ENCODE measurements around the gene CCNF.

The CCNF gene

DNA sequence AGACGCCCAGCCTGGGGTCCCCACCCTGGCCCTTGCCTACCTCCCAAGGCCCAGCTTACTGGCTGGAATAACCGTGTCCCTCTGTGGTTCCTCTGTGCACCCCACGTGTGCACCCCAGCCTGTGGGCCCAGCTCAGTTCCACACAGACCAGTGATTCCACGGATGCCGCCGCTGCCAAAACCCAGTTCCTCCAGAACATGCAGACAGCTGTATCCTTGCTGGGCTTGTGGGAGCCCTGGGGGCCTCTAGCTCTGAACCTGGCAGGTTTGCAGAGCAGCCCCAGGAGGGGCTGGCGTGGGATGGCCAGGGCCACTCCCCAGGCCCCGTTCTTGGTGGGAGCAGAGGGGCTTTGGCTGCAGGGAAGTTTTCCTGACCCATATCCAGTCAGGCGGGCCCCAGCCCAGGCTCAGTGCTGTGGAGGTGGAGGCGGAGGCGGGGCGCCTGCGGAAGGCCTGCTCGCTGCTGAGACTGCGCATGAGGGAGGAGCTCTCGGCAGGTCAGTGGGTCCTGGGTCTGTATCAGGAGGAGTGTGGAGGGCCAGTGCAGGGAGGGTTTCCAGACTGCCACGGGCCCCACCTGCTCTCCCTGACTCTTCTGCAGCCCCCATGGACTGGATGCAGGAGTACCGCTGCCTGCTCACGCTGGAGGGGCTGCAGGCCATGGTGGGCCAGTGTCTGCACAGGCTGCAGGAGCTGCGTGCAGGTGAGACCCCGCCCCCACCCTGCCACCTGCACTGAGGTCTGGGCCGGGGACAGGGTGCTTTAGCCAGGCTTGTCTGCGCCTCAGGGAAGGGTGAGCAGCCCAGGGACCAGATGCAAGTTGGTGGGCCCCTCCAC is 33.0 kb downstream of the CCNF start (continued):
- TF ChIP-seq, protein P1, sequence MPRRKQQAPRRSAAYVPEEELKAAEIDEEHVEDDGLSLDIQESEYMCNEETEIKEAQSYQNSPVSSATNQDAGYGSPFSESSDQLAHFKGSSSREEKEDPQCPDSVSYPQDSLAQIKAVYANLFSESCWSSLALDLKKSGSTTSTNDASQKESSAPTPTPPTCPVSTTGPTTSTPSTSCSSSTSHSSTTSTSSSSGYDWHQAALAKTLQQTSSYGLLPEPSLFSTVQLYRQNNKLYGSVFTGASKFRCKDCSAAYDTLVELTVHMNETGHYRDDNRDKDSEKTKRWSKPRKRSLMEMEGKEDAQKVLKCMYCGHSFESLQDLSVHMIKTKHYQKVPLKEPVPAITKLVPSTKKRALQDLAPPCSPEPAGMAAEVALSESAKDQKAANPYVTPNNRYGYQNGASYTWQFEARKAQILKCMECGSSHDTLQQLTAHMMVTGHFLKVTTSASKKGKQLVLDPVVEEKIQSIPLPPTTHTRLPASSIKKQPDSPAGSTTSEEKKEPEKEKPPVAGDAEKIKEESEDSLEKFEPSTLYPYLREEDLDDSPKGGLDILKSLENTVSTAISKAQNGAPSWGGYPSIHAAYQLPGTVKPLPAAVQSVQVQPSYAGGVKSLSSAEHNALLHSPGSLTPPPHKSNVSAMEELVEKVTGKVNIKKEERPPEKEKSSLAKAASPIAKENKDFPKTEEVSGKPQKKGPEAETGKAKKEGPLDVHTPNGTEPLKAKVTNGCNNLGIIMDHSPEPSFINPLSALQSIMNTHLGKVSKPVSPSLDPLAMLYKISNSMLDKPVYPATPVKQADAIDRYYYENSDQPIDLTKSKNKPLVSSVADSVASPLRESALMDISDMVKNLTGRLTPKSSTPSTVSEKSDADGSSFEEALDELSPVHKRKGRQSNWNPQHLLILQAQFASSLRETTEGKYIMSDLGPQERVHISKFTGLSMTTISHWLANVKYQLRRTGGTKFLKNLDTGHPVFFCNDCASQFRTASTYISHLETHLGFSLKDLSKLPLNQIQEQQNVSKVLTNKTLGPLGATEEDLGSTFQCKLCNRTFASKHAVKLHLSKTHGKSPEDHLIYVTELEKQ (tag by site-specific recombination; IDR thresholded peaks at IDR 0.05; ENCODE audit: borderline replicate concordance), result no peak
- no peak for TF ChIP-seq ZNF404 (tag by site-specific recombination; IDR thresholded peaks at IDR 0.05)
- no peak for TF ChIP-seq ZNF138 (tag by site-specific recombination; IDR thresholded peaks at IDR 0.05; ENCODE audit: borderline replicate concordance)
- TF ChIP-seq, protein P2, sequence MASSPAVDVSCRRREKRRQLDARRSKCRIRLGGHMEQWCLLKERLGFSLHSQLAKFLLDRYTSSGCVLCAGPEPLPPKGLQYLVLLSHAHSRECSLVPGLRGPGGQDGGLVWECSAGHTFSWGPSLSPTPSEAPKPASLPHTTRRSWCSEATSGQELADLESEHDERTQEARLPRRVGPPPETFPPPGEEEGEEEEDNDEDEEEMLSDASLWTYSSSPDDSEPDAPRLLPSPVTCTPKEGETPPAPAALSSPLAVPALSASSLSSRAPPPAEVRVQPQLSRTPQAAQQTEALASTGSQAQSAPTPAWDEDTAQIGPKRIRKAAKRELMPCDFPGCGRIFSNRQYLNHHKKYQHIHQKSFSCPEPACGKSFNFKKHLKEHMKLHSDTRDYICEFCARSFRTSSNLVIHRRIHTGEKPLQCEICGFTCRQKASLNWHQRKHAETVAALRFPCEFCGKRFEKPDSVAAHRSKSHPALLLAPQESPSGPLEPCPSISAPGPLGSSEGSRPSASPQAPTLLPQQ (tag by site-specific recombination; IDR thresholded peaks at IDR 0.05), result peak; percentile 40; the same call in 1 of the 2 replicates
- TF ChIP-seq ZNF16 (tag by site-specific recombination; IDR thresholded peaks at IDR 0.05; ENCODE audit: low read depth), result no peak

DNA sequence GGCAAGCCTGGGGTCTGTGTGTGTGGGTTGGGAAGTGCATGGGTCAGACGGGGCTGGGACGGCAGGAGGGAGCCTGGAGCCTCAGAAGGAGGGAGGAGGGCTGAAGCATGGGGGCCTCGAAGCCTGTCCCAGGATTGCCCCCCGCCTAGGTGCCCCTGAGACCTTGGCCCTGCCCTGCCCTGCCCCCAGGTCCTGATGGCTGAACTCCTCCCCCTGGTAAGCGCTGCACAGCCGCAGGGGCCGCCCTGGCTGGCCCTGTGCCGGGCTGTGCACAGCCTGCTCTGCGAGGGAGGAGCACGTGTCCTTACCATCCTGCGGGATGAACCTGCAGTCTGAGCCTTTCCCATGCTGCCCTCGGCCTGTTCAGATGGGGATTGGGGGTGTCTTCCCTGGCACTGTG is 35.1 kb downstream of the CCNF start:
- H3K36me3 ChIP-seq (ENCODE audit: control insufficient read depth in 2 of 2, insufficient read depth in 1 of 2, low read length in 2 of 2), result peaks cover 0 to 32% of the 10 kb centered on the region in 2 experiments; a peak in 1 of 3 replicates
- no peaks in the 10 kb centered on the region for H3K9me3 ChIP-seq (ENCODE audit: control insufficient read depth, insufficient read depth, low read depth, low read length)
- H3K4me1 ChIP-seq (ENCODE audit: control insufficient read depth, insufficient read depth, low read length), result peaks cover 24% of the 10 kb centered on the region
- CTCF ChIA-PET, result no interaction called here
- POLR2A ChIA-PET, result no interaction called here
- no peak overlapping the region for H3K27ac ChIP-seq (ENCODE audit: extremely low read depth, low read depth, low read length)
- no peak overlapping the region for H3K4me3 ChIP-seq (ENCODE audit: low read depth, low read length)
- TF ChIP-seq ZNF146 (tag by site-specific recombination; IDR thresholded peaks at IDR 0.05), result no peak
- TF ChIP-seq, protein P3, sequence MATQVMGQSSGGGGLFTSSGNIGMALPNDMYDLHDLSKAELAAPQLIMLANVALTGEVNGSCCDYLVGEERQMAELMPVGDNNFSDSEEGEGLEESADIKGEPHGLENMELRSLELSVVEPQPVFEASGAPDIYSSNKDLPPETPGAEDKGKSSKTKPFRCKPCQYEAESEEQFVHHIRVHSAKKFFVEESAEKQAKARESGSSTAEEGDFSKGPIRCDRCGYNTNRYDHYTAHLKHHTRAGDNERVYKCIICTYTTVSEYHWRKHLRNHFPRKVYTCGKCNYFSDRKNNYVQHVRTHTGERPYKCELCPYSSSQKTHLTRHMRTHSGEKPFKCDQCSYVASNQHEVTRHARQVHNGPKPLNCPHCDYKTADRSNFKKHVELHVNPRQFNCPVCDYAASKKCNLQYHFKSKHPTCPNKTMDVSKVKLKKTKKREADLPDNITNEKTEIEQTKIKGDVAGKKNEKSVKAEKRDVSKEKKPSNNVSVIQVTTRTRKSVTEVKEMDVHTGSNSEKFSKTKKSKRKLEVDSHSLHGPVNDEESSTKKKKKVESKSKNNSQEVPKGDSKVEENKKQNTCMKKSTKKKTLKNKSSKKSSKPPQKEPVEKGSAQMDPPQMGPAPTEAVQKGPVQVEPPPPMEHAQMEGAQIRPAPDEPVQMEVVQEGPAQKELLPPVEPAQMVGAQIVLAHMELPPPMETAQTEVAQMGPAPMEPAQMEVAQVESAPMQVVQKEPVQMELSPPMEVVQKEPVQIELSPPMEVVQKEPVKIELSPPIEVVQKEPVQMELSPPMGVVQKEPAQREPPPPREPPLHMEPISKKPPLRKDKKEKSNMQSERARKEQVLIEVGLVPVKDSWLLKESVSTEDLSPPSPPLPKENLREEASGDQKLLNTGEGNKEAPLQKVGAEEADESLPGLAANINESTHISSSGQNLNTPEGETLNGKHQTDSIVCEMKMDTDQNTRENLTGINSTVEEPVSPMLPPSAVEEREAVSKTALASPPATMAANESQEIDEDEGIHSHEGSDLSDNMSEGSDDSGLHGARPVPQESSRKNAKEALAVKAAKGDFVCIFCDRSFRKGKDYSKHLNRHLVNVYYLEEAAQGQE (tag by site-specific recombination; IDR thresholded peaks at IDR 0.05), result no peak
- TF ChIP-seq ZNF558 (tag by site-specific recombination; IDR thresholded peaks at IDR 0.05), result no peak
- TF ChIP-seq, protein P4, sequence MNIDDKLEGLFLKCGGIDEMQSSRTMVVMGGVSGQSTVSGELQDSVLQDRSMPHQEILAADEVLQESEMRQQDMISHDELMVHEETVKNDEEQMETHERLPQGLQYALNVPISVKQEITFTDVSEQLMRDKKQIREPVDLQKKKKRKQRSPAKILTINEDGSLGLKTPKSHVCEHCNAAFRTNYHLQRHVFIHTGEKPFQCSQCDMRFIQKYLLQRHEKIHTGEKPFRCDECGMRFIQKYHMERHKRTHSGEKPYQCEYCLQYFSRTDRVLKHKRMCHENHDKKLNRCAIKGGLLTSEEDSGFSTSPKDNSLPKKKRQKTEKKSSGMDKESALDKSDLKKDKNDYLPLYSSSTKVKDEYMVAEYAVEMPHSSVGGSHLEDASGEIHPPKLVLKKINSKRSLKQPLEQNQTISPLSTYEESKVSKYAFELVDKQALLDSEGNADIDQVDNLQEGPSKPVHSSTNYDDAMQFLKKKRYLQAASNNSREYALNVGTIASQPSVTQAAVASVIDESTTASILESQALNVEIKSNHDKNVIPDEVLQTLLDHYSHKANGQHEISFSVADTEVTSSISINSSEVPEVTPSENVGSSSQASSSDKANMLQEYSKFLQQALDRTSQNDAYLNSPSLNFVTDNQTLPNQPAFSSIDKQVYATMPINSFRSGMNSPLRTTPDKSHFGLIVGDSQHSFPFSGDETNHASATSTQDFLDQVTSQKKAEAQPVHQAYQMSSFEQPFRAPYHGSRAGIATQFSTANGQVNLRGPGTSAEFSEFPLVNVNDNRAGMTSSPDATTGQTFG (tag by site-specific recombination; IDR thresholded peaks at IDR 0.05; ENCODE audit: borderline replicate concordance), result no peak
- TF ChIP-seq ZNF777 (tag by site-specific recombination; IDR thresholded peaks at IDR 0.05; ENCODE audit: borderline replicate concordance), result no peak
- TF ChIP-seq, protein P5, sequence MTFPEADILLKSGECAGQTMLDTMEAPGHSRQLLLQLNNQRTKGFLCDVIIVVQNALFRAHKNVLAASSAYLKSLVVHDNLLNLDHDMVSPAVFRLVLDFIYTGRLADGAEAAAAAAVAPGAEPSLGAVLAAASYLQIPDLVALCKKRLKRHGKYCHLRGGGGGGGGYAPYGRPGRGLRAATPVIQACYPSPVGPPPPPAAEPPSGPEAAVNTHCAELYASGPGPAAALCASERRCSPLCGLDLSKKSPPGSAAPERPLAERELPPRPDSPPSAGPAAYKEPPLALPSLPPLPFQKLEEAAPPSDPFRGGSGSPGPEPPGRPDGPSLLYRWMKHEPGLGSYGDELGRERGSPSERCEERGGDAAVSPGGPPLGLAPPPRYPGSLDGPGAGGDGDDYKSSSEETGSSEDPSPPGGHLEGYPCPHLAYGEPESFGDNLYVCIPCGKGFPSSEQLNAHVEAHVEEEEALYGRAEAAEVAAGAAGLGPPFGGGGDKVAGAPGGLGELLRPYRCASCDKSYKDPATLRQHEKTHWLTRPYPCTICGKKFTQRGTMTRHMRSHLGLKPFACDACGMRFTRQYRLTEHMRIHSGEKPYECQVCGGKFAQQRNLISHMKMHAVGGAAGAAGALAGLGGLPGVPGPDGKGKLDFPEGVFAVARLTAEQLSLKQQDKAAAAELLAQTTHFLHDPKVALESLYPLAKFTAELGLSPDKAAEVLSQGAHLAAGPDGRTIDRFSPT (tag by site-specific recombination; IDR thresholded peaks at IDR 0.05), result no peak
- TF ChIP-seq, protein P6, sequence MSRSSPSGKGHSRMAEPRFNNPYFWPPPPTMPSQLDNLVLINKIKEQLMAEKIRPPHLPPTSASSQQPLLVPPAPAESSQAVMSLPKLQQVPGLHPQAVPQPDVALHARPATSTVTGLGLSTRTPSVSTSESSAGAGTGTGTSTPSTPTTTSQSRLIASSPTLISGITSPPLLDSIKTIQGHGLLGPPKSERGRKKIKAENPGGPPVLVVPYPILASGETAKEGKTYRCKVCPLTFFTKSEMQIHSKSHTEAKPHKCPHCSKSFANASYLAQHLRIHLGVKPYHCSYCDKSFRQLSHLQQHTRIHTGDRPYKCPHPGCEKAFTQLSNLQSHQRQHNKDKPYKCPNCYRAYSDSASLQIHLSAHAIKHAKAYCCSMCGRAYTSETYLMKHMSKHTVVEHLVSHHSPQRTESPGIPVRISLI (tag by site-specific recombination; IDR thresholded peaks at IDR 0.05), result no peak
- TF ChIP-seq, protein P7, sequence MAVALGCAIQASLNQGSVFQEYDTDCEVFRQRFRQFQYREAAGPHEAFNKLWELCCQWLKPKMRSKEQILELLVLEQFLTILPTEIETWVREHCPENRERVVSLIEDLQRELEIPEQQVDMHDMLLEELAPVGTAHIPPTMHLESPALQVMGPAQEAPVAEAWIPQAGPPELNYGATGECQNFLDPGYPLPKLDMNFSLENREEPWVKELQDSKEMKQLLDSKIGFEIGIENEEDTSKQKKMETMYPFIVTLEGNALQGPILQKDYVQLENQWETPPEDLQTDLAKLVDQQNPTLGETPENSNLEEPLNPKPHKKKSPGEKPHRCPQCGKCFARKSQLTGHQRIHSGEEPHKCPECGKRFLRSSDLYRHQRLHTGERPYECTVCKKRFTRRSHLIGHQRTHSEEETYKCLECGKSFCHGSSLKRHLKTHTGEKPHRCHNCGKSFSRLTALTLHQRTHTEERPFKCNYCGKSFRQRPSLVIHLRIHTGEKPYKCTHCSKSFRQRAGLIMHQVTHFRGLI (tag by site-specific recombination; IDR thresholded peaks at IDR 0.05), result no peak
- no peak for TF ChIP-seq ZBTB48 (tag by site-specific recombination; IDR thresholded peaks at IDR 0.05)
- TF ChIP-seq, protein P8, sequence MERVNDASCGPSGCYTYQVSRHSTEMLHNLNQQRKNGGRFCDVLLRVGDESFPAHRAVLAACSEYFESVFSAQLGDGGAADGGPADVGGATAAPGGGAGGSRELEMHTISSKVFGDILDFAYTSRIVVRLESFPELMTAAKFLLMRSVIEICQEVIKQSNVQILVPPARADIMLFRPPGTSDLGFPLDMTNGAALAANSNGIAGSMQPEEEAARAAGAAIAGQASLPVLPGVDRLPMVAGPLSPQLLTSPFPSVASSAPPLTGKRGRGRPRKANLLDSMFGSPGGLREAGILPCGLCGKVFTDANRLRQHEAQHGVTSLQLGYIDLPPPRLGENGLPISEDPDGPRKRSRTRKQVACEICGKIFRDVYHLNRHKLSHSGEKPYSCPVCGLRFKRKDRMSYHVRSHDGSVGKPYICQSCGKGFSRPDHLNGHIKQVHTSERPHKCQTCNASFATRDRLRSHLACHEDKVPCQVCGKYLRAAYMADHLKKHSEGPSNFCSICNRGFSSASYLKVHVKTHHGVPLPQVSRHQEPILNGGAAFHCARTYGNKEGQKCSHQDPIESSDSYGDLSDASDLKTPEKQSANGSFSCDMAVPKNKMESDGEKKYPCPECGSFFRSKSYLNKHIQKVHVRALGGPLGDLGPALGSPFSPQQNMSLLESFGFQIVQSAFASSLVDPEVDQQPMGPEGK (tag by site-specific recombination; IDR thresholded peaks at IDR 0.05), result peak; percentile 29; the same call in 1 of the 2 replicates

Data from HEK293 (cell line).